ENCODE results near the gene CEND1. TPM values are rescaled to one million over a fixed set of nuclear protein-coding genes. Genes with fewer than 3 reads are reported as not detected.

CEND1 gene
- total and polyA plus RNA-seq, 2 of the 13 experiments (the other 11 are each of a cell fraction or from before 2014, with no cell fraction given): not detected

DNA sequence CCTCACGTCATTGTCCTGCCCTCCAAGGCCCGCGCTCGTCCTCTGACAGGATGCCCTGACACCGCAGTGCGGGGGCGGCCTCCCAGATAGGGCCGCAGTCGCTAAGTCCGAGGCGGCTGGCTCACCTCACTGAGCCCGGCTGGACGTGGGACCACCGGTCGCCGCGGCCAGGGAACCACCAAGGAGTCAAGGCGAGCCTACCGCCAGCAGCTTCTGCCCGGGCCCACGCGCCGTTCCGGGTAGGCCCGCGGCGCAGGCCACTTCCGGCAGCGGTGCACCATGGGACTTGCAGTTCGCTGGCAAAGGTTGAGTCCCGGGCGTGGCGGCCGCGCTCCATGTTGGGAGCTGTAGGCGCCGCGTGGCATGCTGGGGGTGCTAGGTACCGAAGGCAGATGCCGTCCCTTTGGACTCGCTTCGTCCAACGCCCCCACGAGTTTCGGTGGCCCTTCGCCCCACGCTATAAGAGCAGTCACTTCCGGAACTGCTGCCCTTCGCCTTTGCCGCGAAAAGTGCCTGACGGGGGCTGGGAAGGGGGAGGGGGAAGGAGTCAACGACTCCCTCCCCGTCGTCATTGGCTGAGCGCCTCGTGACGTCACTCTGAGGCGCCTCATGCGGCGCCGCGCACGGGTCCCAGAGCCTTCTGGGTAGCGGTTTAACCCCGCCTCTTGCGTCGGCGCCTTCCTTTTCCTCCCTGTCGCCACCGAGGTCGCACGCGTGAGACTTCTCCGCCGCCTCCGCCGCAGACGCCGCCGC is 19.6 kb upstream of the CEND1 start, which contains the start of gene RPLP2 (continued):
- TF ChIP-seq MED13 (CRISPR knock-in tag; IDR thresholded peaks at IDR 0.05): no peak
- peak; percentile 88; the same call in 1 of the 2 replicates for TF ChIP-seq YEATS2 (CRISPR knock-in tag; IDR thresholded peaks at IDR 0.05; ENCODE audit: borderline replicate concordance)
- TF ChIP-seq KAT8 (CRISPR knock-in tag; IDR thresholded peaks at IDR 0.05): peak; percentile 94
- TF ChIP-seq, protein P1, sequence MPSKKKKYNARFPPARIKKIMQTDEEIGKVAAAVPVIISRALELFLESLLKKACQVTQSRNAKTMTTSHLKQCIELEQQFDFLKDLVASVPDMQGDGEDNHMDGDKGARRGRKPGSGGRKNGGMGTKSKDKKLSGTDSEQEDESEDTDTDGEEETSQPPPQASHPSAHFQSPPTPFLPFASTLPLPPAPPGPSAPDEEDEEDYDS (CRISPR knock-in tag; IDR thresholded peaks at IDR 0.05): peak; percentile 92
- TF ChIP-seq ZFP36L2 (CRISPR knock-in tag; IDR thresholded peaks at IDR 0.05): no peak
- TF ChIP-seq MLLT10 (CRISPR knock-in tag; IDR thresholded peaks at IDR 0.05): no peak
- TF ChIP-seq NFRKB (IDR thresholded peaks at IDR 0.05): no peak
- no peak for TF ChIP-seq ZNF83 (CRISPR knock-in tag; IDR thresholded peaks at IDR 0.05; ENCODE audit: borderline replicate concordance)
- TF ChIP-seq AHDC1 (CRISPR knock-in tag; IDR thresholded peaks at IDR 0.05; ENCODE audit: borderline replicate concordance): peak; percentile 60
- TF ChIP-seq, protein P2, sequence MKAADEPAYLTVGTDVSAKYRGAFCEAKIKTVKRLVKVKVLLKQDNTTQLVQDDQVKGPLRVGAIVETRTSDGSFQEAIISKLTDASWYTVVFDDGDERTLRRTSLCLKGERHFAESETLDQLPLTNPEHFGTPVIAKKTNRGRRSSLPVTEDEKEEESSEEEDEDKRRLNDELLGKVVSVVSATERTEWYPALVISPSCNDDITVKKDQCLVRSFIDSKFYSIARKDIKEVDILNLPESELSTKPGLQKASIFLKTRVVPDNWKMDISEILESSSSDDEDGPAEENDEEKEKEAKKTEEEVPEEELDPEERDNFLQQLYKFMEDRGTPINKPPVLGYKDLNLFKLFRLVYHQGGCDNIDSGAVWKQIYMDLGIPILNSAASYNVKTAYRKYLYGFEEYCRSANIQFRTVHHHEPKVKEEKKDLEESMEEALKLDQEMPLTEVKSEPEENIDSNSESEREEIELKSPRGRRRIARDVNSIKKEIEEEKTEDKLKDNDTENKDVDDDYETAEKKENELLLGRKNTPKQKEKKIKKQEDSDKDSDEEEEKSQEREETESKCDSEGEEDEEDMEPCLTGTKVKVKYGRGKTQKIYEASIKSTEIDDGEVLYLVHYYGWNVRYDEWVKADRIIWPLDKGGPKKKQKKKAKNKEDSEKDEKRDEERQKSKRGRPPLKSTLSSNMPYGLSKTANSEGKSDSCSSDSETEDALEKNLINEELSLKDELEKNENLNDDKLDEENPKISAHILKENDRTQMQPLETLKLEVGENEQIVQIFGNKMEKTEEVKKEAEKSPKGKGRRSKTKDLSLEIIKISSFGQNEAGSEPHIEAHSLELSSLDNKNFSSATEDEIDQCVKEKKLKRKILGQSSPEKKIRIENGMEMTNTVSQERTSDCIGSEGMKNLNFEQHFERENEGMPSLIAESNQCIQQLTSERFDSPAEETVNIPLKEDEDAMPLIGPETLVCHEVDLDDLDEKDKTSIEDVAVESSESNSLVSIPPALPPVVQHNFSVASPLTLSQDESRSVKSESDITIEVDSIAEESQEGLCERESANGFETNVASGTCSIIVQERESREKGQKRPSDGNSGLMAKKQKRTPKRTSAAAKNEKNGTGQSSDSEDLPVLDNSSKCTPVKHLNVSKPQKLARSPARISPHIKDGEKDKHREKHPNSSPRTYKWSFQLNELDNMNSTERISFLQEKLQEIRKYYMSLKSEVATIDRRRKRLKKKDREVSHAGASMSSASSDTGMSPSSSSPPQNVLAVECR (CRISPR knock-in tag; IDR thresholded peaks at IDR 0.05; ENCODE audit: borderline replicate concordance): peak; percentile 97
- peak; percentile 72 for TF ChIP-seq SP2 (CRISPR knock-in tag; IDR thresholded peaks at IDR 0.05)
- peak; percentile 89 for TF ChIP-seq SPEN (CRISPR knock-in tag; IDR thresholded peaks at IDR 0.05; ENCODE audit: low read depth)
- peak; percentile 27 for TF ChIP-seq TBX3 (IDR thresholded peaks at IDR 0.05; ENCODE audit: borderline replicate concordance)
- TF ChIP-seq RFX5 (IDR thresholded peaks at IDR 0.05; ENCODE audit: low read depth, low read length): peak; percentile 80
- no peak for TF ChIP-seq CENPX (CRISPR knock-in tag; IDR thresholded peaks at IDR 0.05)
- no peak for TF ChIP-seq SNAPC5 (CRISPR knock-in tag; IDR thresholded peaks at IDR 0.05; ENCODE audit: borderline replicate concordance)
- peak; percentile 61; the same call in 1 of the 2 replicates for TF ChIP-seq KAT7 (CRISPR knock-in tag; IDR thresholded peaks at IDR 0.05; ENCODE audit: borderline replicate concordance)
- peak; percentile 98 for TF ChIP-seq THAP11 (CRISPR knock-in tag; IDR thresholded peaks at IDR 0.05)
- no peak for TF ChIP-seq KLF9 (CRISPR knock-in tag; IDR thresholded peaks at IDR 0.05; ENCODE audit: low read depth)
- TF ChIP-seq ZNF44 (CRISPR knock-in tag; IDR thresholded peaks at IDR 0.05): no peak
- no peak; the same call in 1 of the 2 replicates for TF ChIP-seq ZMYM2 (CRISPR knock-in tag; IDR thresholded peaks at IDR 0.05)

Measured in HepG2 (cell line).